AG09319 (cell line): ENCODE data around the gene RAD51B.

Experiments used
- DNase-seq: peaks from one replicate; pipeline ENCODE4 v3.0.0-alpha.2; 2010; ENCODE audit warnings: low read depth; ENCODE audit errors: extremely low read depth
- CTCF ChIP-seq: IDR thresholded peaks from 2 replicates; pipeline ENCODE4 v1.5.1; 2011; ENCODE audit warnings: low read depth, mild to moderate bottlenecking, inconsistent platforms, low read length, moderate library complexity

Gene RAD51B

GRCh38 chr14:67785270-67786109, 34.1 kb upstream of the RAD51B start:
- no peak for DNase-seq
- TF ChIP-seq CTCF = no peak

- DNase-seq = no peak
- TF ChIP-seq CTCF = no peak
Measured at GRCh38 chr14:67787673-67788072, 31.9 kb upstream of the RAD51B start.

- no peak for DNase-seq
- no peak for TF ChIP-seq CTCF
Measured at GRCh38 chr14:67798731-67799130, 20.8 kb upstream of the RAD51B start.

- no peak for DNase-seq
- no peak for TF ChIP-seq CTCF
Measured at GRCh38 chr14:67800743-67801142, 18.8 kb upstream of the RAD51B start.

- no peak for DNase-seq
- TF ChIP-seq CTCF = no peak
Measured at GRCh38 chr14:67806246-67806645, 13.3 kb upstream of the RAD51B start.

- no peak for TF ChIP-seq CTCF
- DNase-seq = no peak
Measured at GRCh38 chr14:67814821-67815220, 4.8 kb upstream of the RAD51B start.

- no peak for DNase-seq
- TF ChIP-seq CTCF = no peak
Measured at GRCh38 chr14:67815573-67816225, 3.9 kb upstream of the RAD51B start.
